EH (cell line): ENCODE results near the gene SFI1.
"Not testable (repeated sequence)": the region's sequence is repeated elsewhere in the genome, so short reads cannot be mapped to it uniquely, and the experiment has no call there.

Experiments
- DNase-seq: peaks from one replicate; pipeline ENCODE4 v3.0.0-alpha.2; 2015; ENCODE audit warnings: low read depth

Gene SFI1, protein sequence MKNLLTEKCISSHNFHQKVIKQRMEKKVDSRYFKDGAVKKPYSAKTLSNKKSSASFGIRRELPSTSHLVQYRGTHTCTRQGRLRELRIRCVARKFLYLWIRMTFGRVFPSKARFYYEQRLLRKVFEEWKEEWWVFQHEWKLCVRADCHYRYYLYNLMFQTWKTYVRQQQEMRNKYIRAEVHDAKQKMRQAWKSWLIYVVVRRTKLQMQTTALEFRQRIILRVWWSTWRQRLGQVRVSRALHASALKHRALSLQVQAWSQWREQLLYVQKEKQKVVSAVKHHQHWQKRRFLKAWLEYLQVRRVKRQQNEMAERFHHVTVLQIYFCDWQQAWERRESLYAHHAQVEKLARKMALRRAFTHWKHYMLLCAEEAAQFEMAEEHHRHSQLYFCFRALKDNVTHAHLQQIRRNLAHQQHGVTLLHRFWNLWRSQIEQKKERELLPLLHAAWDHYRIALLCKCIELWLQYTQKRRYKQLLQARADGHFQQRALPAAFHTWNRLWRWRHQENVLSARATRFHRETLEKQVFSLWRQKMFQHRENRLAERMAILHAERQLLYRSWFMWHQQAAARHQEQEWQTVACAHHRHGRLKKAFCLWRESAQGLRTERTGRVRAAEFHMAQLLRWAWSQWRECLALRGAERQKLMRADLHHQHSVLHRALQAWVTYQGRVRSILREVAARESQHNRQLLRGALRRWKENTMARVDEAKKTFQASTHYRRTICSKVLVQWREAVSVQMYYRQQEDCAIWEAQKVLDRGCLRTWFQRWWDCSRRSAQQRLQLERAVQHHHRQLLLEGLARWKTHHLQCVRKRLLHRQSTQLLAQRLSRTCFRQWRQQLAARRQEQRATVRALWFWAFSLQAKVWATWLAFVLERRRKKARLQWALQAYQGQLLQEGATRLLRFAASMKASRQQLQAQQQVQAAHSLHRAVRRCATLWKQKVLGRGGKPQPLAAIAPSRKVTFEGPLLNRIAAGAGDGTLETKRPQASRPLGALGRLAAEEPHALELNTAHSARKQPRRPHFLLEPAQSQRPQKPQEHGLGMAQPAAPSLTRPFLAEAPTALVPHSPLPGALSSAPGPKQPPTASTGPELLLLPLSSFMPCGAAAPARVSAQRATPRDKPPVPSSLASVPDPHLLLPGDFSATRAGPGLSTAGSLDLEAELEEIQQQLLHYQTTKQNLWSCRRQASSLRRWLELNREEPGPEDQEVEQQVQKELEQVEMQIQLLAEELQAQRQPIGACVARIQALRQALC

DNA sequence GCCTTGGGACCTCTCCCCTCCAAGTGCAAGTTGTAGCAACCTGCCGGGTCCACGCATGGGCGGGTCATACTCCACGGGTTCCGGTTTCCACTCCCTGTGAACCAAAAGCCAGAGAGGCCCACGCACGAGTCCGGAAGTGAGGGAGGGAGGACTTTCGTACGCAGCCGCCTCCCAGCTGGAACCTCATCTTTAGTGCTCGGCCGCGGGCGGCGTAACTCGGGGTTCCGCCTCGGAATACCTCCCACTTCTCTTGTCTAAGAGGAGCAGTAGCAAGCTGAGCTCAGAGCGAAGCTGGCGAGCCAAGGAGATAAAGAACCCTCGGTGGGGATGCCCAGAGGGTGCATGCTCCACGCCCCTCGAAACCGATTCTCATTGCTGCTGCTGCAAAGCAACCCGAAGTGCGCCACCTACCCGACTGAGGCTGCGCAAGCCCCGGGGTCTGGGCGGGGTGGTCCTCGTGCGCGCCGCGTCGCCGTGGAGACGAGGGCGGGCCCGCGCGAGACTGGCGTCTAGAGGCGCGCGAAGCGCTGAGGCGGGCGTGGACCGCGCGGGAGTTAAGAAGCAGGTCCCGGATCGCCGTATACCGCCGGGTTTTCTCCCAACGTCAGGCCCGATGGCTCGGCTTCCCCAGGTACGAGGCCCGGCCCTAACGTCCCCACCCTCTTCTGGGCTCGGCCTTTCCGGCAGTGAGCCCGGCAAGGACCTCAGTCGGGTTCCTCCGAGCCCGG, at the start of gene SFI1:
Gene SFI1, plus strand, starts transcription at position 530 of the 728 bp plus-strand sequence. CDS start 11,749 bp downstream, outside the sequence.
- peak; percentile 88 for DNase-seq

DNA sequence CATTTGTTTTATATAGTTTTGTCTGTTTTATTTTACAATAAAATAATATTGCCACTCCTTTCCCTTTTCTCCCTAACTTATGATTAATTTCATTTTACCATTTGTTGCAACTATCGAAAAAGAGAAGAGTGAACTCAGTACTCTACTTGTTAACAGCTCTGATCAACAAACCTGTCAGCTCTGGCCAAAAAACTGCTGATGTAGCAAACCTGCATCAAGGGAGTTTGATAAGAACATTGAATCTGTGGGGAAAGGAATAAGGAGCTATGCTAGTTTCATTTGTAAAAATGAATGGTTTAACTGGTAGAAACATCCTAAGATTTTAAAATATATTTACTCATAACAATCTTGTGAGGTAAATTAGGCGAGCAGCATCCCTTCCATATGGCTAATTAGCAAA, 49.6 kb upstream of the SFI1 start:
- no peak for DNase-seq

DNA sequence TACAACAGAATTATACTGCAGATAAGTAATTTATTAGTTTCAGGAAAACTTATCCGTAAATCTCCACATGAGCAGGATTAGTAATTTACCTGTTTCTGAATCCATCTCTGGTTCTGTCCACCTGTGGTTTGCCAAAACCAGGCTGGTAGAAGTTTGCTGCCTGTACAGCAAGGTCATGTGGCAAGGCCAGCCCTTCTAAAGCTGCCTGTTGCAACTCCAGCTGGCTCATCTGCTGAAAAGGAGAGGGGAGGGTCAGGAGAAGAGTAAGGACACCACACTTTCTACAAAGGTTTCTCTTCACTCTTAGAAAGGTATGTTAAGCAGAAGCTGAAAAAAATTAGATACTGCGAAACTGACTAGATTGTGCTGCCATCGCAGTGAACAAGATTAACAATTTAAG, 49.0 kb upstream of the SFI1 start:
- DNase-seq = no peak

GRCh38 chr22:31448382-31448781, 48.0 kb upstream of the SFI1 start:
- DNase-seq = peak; percentile 20

DNA sequence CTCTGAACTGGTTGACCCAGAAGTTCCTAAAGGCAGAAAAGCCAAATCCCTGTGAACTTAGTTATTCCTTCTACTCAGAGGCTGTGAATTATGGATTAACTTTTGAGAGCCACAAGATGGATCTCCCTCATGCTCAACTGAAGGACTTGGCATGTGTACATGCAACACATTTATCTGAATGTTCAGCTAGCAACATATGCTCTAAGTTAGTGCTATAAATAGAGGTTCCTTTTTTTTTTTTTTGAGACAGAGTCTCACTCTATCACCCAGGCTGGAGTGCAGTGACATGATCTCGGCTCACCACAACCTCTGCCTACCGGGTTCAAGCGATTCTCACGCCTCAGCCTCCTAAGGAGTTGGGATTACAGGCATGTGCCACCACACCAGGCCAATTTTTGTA, 46.8 kb upstream of the SFI1 start:
- DNase-seq = no peak

DNA sequence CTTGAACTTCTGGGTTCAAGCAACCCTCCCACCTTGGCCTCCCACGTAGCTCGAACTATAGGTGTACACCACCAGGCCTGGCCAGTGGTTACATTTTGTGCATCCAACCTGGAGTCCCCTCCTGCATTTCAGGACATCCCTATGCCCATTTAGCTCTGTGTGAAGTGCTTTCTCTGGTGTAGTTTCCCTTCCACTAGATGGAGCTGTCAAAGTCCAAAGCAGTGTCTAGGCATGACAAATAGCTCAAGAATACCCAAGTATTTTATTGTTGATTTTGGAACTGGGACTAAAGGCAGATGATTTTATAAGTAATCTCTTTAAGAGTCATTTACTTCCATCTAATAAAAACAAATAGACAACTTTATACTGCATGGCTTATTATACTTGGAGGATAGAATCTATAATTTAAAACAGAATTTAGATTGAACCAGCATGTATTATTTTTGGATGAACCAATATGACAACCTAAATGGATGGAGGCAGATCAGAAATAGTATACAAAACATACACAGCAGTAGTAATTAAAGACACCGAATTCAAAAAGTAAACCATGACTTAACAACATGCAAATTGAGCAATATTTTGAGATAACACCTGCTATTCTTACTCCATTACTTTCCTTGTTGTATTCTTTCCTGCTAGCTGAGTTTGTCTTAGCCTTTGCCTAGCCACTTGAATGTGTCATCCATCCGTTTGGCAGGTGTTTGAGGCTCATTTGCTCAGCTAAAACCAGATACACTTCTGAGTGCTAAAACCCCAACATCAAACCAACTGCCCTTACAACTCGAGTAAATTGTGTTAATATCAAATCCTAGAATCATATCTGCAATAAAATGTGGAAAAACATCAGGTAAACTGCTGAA, 44.4 kb upstream of the SFI1 start:
- peak; percentile 80 for DNase-seq

DNA sequence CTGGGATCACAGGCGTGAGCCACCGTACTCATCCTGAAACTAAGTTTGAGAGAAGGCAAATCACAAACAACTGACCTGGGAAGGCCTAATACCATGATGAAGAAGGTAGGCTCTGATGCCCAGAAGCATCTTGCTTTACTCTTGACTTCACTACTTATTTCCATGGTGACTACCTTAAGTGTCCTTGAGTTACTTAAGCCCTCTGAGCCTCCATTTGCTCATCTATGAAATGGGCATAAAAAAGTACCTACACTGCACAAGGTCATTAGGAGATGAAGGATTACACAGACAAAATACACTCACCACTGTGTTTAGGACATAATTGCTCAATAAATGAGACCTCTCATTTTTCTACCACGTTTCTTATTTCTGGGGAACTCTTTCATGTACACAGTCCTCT, 34.6 kb upstream of the SFI1 start:
- DNase-seq = no peak

DNA sequence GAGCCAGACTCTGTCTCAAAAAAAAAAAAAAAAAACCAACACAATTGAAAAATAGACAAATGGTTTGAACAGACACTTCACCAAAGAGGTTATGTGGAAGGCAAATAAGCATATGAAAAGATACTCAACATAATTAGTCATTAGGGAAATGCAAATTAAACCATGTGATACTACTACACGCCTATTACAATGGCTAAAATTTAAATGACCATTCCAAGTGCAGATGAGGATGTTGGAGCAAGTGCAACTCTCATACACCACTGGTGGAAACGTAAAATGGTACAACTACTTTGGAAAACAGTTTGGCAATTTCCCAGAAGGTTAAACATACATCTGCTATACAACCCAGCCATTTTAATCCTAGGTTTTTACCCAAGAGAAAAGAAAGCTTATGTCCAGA, 31.0 kb upstream of the SFI1 start:
- DNase-seq = no peak

GRCh38 chr22:31474743-31475142, 21.6 kb upstream of the SFI1 start:
- DNase-seq = peak; percentile 85

- DNase-seq = no peak
Measured at GRCh38 chr22:31475800-31476199, 20.5 kb upstream of the SFI1 start.

- DNase-seq = no peak
Measured at GRCh38 chr22:31477329-31477728, 19.0 kb upstream of the SFI1 start.

GRCh38 chr22:31481129-31481528, 15.2 kb upstream of the SFI1 start:
- no peak for DNase-seq

GRCh38 chr22:31482470-31482869, 13.9 kb upstream of the SFI1 start:
- not testable (repeated sequence) for DNase-seq

- DNase-seq = not testable (repeated sequence)
Measured at GRCh38 chr22:31486369-31486768, 10.0 kb upstream of the SFI1 start.

DNA sequence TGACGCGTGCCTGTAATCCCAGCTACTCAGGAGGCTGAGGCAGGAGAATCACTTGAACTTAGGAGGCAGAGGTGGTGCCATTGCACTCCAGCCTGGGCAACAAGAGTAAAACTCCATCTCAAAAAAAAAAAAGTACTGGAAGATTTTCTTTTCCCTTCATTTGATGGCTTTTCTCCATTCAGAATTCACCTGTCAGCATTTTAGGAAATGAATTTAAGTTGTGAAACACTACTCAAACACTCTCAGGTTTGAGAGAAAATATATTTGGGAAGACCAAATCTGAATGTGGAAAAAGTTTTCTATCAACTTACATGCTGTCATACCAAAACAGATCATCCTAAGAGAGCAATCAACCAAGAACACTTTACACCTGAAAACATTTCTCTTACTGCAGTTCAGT, 9.4 kb upstream of the SFI1 start:
- no peak for DNase-seq

- DNase-seq = no peak
Measured at GRCh38 chr22:31488346-31488883, 7.9 kb upstream of the SFI1 start.

GRCh38 chr22:31488988-31489617, 7.2 kb upstream of the SFI1 start:
- DNase-seq = peak; percentile 46

DNA sequence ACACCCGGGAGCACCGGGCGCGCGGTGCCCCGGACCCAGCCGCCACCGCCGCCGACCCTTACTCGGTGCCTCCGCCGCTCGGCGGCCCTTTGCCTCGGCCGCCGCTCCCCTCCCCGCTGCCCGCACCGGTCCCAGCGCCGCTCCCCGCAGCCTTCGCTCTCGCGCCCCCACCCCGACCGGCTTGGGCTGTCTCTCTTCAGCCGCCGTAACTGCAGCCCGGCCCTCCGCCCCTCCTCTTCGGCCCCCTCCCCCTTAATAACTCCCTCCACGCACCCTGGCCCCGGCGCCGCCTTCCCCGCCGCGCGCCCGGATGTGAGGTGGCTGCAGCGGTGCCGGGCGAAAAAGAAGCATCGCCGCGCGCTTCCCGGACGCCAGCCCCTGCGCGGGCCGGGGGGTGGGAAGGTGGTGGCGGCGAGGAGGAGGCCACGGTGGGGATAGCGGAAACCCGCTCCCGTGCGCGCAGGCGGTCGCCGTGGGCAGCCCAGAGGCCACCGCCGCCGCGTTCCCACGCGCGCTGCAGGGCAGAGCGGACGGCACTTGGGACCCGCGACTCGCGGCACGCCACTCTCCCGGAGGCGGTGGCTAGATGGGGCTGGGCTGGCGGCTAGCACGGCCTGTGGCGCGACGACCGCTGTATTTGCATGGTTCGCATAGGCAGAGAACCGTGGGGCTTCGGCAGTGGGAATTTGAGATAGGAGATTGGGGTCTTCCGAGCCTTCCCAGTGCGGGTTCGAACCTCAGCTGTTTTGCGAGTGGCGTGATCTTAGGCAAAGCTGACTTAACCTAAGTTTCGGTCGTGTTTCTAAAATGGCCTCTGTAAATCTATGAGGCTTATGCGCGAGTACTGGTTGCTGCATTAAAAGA, 6.5 kb upstream of the SFI1 start, which contains the start of gene EIF4ENIF1:
Gene EIF4ENIF1, minus strand, starts transcription at position 211 of the 864 bp plus-strand sequence. CDS start 1,124 bp downstream, outside the sequence.
- peak; percentile 87 for DNase-seq

DNA sequence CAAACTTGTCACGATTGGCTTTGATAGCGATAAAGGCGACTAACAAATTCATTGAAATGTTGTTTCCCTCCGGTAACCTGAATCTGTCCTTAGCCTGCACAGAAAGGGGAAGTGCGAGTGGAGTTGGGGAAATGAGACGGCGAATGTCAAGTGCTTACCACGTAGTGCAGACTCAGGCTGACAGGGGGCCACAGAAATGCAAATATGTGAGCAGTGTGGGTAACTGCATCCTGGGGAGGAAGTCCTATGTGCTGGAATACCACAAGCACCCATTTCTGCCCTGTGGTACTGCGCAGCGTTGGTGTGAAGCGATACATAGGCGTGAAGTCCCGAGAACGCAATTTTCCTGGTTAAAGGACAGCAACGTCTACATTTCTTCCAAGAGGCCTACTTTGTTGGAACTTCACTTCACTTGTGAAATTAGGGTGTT, 5.8 kb upstream of the SFI1 start:
- DNase-seq = peak; percentile 82
